Measurements from ENCODE around the gene HERC2.
"Not testable (repeated sequence)": the region's sequence is repeated elsewhere in the genome, so short reads cannot be mapped to it uniquely, and the experiment has no call there.

The HERC2 gene

DNA sequence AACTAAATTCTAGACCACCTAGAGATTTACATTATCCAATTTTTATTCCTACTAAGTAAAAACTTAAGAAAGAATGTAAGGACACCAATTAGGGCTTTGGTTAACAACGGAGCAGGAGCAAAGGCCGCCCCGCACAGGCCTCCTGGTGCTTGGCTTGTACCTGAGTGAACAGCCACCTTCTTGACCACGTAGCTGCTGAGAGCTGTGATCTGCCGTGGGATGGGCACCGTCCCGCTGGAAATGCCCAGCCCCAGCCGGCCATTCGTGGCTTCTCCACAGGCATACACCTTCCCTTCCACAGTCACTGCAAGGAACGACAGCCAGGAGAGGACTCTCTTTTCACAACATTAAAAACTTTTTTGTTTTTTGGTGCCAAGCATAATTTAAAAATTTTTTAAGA lies 143.3 kb downstream of the HERC2 start:
- no peak for DNase-seq

- no peak for DNase-seq
Observed at GRCh38 chr15:28178290-28178689, 143.7 kb downstream of the HERC2 start.

GRCh38 chr15:28169366-28169765 lies 152.6 kb downstream of the HERC2 start:
- DNase-seq = peak in 1 of 2 experiments; percentile 14

- DNase-seq = peak; percentile 81 to 98
Observed at GRCh38 chr15:28168405-28169121, 153.4 kb downstream of the HERC2 start.

DNA sequence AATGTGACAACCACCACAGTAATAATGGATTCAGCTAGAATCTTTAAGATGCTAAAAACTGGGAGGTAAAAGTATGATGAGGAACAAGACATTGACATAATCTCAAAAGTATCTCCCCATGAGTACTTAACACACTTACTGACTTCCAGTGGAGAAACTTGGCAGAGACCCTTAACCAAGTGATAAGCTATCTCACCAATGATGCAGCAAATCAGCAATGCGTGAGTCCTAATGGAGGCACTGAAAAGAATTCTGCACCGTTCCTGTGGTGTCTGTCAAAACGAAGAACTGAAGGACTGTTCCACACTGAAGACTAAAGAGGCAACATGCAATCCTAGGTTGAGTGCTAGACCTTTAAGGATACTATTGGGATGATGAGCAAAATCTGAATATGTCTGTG lies 154.9 kb downstream of the HERC2 start:
- DNase-seq = no peak

DNA sequence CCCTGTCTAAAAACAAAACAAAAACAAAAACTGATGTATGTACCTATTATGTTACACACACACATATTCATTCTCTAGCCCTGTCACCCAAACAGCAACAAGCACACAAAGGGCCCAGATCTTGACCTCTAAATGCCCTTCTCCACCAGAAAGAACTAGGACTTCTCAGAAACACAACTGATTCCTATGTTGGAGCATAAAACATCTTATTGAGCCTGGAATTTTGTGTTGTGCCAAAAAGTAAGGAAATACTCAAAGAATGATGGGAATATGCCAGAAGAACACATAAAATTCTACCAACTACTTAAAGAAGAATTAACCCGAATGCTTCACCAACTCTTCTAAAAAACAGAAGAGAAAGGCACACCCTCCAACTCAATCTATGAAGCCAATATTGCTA lies 156.2 kb downstream of the HERC2 start:
- no peak for DNase-seq

DNA sequence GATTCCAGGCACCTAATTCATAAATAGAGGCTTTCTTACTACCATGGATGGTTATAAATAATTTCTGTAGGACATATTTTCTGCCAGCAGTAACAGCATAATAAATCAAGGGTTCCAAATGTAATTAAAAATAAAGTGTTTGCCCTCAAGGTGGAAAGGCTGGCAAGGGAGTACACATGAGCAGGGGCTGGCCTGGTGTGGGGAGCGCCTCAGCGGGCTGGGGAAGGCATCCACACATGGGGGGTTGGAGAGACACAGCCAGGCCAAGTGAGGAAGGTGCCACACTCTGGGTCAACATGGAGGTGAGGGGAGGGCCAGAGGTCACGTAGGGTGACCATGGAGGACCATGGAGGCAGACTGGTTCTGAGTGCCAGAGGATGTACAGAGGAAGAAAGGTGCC lies 157.1 kb downstream of the HERC2 start:
- DNase-seq = no peak

GRCh38 chr15:28154283-28154682 lies 167.7 kb downstream of the HERC2 start:
- no peak for DNase-seq

- no peak for DNase-seq
Observed at GRCh38 chr15:28153492-28154119, 168.4 kb downstream of the HERC2 start.

DNA sequence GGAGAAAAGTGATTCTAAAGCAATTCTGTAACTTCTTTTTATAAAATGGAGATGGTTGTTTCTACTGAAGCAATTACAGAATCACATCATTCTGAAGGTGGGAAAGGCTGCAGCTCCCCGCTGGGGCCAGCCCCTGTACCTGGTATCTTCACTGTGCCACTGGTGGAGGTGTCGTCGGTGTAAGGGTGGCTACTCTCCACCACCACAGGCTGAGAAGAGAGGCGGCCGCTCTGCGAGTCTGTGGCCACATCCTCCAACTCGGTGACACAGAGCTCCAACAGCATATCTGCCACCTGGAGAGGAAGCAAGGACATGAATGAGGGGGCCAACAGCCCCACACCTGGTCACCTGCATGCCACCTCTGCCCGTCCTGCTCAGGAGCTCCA lies 169.4 kb downstream of the HERC2 start:
- not testable (repeated sequence) for DNase-seq

GRCh38 chr15:28151864-28152537 lies 170.0 kb downstream of the HERC2 start:
- peak in 1 of 2 experiments; percentile 21 for DNase-seq

- no peak for DNase-seq
Observed at GRCh38 chr15:28147801-28148200, 174.2 kb downstream of the HERC2 start.

- not testable (repeated sequence) for DNase-seq
Observed at GRCh38 chr15:28145419-28145818, 176.6 kb downstream of the HERC2 start.

- no peak for DNase-seq
Observed at GRCh38 chr15:28140062-28140461, 181.9 kb downstream of the HERC2 start.

DNA sequence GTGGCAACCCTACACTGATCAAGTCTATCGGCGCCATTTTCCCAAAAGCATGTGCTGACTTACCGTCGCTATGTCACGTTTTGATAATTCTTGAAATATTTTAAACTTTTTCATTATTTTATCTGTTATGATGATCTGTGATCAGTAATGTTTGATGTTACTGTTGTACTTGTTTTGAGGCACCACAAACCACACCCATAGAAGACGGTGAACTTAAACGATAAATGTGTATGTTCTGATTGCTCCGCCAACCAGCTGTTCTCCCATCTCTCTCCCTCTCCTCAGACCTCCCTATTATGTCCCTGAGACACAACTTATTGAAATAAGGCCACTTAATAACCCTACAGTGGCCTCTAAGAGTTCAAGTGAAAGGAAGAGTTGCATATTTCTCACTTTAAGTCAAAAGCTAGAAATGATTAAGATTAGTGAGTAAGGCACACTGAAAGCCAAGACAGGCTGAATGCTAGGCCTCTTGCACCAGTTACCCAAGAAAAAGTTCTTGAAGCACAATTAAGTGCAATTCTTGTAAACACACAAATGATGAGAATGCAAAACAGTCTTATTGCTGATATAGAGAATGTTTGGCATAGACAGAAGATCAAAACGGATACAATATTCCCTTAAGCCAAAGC lies 184.5 kb downstream of the HERC2 start:
- DNase-seq = not testable (repeated sequence)

DNA sequence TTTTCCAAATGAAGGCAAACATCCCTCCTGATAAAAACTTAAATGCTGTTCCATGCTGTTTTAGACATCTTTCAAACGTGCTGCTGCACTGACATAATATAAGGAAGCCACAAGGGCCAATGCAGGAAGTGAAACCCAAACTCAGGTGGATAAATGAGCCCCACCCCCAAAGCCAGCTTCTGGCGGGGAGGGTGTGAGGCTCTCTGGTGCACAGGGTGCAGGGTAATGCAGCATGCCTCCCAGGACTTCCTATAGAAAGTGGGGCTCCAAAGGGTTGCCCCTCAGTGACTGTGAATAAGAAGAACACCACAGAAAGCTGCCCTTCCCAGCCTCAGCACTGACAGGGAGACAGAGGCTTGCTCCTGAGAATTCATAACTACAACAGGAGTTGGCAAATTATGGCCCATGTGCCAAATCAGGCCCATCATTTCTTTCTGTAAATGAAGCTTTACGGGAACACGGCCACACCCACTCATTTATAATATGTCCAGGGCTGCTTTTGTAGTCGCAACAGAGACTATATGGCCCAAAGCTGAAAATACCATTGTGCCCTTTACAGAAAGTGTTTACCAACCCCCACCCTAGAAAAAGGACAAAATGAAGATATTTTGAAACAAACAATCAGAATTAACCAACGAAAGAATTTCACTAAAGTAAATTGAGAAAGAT lies 185.6 kb downstream of the HERC2 start:
- peak in 1 of 2 experiments; percentile 33 for DNase-seq

GRCh38 chr15:28133281-28133680 lies 188.7 kb downstream of the HERC2 start:
- no peak for DNase-seq

- DNase-seq = no peak
Observed at GRCh38 chr15:28132524-28133275, 189.3 kb downstream of the HERC2 start.

DNA sequence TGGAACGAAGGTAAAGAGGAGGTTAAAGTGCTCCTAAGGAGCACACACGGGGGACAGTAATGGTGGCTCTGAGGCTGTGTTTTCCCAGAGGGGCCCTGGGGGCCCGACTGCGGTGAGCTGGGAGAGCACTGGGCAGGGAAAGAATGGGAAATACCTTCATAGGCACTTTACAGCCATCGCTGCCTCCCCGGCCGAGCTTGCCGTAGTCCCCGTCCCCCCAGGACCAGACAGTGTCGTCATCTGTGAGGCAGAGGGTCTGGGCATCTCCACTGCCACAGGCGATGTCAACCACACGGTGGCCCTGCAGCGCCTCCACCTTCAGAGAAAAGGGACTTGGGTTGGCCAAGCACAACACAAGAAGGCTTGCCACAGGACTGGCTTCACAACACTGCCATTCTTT lies 190.0 kb downstream of the HERC2 start:
- DNase-seq = no peak

GRCh38 chr15:28131400-28131799 lies 190.6 kb downstream of the HERC2 start:
- DNase-seq = no peak

DNA sequence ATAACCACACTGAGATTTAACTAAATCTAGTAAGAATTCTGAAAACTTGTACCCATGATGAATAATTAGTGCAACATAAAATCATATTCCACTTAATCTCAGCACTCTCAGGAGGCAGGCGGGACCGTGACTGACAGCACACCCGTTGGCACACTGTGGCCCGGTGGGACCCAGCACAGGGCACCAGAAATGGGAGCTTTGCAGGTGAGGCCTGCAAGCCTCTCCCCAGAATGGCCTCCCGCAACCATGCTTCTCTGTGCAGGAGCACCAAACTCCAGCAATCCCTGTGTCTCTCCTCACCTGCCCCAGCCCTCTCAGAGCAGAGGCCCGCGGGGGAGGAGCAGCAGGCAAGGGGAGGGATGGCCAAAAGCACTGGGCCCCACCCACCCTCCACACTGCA lies 191.3 kb downstream of the HERC2 start:
- DNase-seq = no peak

DNA sequence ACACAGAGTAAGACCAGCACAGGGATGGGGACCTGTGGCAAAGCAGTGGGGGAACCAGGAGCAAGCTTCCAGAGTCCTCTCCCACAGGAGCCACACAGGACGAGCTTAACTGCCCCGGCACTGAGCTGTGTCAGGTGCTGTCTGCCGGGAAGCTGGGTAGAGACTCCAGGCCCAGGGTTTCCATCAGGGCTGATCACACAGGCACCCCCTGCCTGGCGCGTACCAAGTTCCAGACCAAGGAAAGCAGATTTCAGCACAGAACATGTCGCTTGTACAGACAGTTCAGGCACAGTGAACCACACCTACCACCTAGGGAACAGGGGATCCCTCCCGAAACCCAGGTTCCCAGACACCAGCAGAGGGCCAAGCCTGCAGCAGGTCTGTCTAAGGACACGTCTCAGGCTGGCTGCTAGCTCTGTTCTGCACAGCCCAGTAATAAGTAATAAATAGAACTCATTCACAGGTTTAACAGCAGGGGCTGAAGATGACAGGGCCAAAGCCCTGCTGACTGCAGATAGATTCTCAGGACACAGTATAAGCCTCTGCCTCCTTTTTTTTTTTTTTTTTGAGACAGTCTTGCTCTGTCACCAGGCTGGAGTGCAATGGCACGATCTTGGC lies 192.6 kb downstream of the HERC2 start:
- DNase-seq = no peak
